ENCODE results near the gene USP31. TPM values are rescaled to one million over a fixed set of nuclear protein-coding genes. Genes with fewer than 3 reads are reported as not detected.

The USP31 gene
- total RNA-seq, 3 donors from 2014 or later (not counting 1 experiment from before 2014, with no cell fraction given): 6.1 to 6.6 (median 6.3) TPM

DNA sequence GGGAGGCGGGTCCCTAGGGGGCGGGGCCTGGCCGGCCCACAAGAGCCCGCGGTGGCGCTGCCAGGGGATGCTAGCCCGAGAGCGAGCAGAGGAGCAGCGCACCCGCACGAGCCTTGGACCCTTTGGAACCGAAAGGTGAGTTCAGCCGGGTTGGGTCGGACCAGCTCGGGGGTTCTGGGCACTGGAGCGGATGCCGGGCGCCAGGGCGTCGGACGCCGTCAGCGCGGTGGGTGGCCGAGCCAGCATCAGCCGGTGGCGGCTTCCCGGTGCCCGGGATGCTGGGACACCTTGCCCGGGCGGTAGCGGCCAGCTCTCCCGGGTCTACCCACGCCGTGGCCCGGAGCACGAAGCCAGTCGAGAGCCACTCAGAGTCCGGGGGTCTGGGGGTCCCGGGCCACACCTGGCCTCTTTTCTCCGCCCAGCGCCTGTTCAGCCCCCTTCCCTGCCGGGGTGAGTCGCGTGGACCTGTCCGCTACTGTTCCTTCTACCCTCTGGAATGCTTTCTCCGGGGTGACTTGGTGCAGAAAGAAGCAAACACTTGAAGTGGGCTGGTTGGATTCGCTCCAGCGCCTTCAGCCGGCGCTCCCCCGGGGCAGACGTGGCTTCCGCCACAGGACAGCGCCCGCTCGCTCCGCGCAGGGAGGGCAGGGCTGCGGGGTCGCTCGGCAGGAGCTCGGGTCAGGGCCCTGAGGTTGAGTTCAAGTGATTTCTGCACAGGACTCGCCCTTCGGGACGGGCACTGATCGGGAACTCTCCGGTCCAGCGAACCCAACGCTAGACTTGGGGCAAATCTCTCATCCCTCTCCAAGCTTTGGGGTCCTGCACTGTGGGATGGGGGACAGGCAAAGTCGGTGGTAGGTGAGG, 33.7 kb upstream of the USP31 start, which contains the start of gene SCNN1G:
SCNN1G (plus strand) TSS at position 67 of the 864 bp plus-strand sequence. CDS start 3,527 bp downstream, outside the sequence.
- Mint-ChIP-seq H3K9me3 (no peaks in the 10 kb centered on the region), H3K36me3 (no peaks in the 10 kb centered on the region), H3K27ac (no peak within 1 kb of the TSS), H3K27me3 (ENCODE audit: low read depth in 2 of 2) (peaks cover 50 to 71% of the 10 kb centered on the region in 2 donors), H3K4me3 (peak within 1 kb of the TSS; percentile 38), H3K4me1 (peaks cover 6 to 7% of the 10 kb centered on the region in 2 donors)
- Histone ChIP-seq H3K9me3 (ENCODE audit: control insufficient read depth, insufficient read depth, low read length) (no peaks in the 10 kb centered on the region), H3K36me3 (ENCODE audit: control insufficient read depth, insufficient read depth, low read length) (no peaks in the 10 kb centered on the region), H3K4me3 (ENCODE audit: low read length) (no peak within 1 kb of the TSS), H3K27me3 (ENCODE audit: control insufficient read depth, insufficient read depth, low read length) (peaks cover 23% of the 10 kb centered on the region), H3K27ac (ENCODE audit: low read length) (no peak within 1 kb of the TSS), H3K4me1 (ENCODE audit: control insufficient read depth, insufficient read depth, low read length) (peaks cover 11% of the 10 kb centered on the region)
- intact Hi-C loops (cut with micrococcal nuclease): loop anchor here (10.0 kb wide), 2 partner anchors 252 to 1322 kb away; no protein-coding TSS in a partner anchor
- TF ChIP-seq, protein P1, sequence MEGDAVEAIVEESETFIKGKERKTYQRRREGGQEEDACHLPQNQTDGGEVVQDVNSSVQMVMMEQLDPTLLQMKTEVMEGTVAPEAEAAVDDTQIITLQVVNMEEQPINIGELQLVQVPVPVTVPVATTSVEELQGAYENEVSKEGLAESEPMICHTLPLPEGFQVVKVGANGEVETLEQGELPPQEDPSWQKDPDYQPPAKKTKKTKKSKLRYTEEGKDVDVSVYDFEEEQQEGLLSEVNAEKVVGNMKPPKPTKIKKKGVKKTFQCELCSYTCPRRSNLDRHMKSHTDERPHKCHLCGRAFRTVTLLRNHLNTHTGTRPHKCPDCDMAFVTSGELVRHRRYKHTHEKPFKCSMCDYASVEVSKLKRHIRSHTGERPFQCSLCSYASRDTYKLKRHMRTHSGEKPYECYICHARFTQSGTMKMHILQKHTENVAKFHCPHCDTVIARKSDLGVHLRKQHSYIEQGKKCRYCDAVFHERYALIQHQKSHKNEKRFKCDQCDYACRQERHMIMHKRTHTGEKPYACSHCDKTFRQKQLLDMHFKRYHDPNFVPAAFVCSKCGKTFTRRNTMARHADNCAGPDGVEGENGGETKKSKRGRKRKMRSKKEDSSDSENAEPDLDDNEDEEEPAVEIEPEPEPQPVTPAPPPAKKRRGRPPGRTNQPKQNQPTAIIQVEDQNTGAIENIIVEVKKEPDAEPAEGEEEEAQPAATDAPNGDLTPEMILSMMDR (IDR thresholded peaks at IDR 0.05): peak; percentile 54
- 3% methylated on average over 69 of the region's 71 CpGs for WGBS (ENCODE audit: insufficient coverage)
- peak in 1 of 2 donors; percentile 9 for DNase-seq
- ATAC-seq: peak in 1 of 3 donors; percentile 16

DNA sequence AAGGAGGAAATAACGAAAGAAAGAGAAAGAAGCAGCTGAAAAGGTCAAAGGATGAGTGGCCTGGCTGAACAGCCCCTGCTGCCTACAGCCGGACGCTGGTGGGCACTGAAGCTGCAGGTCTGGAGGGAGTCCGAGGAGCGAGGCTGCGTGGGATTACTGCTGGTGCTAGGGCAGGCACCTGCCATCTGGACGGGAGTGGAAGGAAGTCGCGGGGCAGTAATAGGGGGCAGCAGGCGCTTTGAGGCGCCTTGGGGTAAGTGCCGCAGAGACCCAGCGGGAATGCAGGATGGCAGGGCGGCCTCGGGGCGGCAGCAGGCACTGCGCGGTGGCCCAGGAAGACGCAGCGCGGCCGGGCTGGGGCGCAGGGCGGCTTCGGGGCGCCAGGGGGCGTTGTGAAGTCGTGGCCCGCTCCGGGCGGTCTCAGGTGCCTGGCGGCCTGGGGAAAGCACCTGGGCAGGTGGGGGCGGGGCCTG, 33.0 kb upstream of the USP31 start:
- H3K4me3 ChIP-seq (ENCODE audit: low read length): no peak overlapping the region
- no peaks in the 10 kb centered on the region for H3K9me3 ChIP-seq (ENCODE audit: control insufficient read depth, insufficient read depth, low read length)
- Mint-ChIP-seq H3K4me1 (peaks cover 6 to 7% of the 10 kb centered on the region in 2 donors), H3K27ac (no peak overlapping the region), H3K9me3 (no peaks in the 10 kb centered on the region), H3K36me3 (no peaks in the 10 kb centered on the region), H3K27me3 (ENCODE audit: low read depth in 2 of 2) (peaks cover 44 to 78% of the 10 kb centered on the region in 2 donors), H3K4me3 (peak overlapping the region; percentile 38)
- H3K27me3 ChIP-seq (ENCODE audit: control insufficient read depth, insufficient read depth, low read length): peaks cover 23% of the 10 kb centered on the region
- intact Hi-C loops (cut with micrococcal nuclease): loop anchor here (10.0 kb wide), 2 partner anchors 253 to 1323 kb away; no protein-coding TSS in a partner anchor
- TF ChIP-seq, protein P1 (IDR thresholded peaks at IDR 0.05): peak; percentile 67
- no peaks in the 10 kb centered on the region for H3K36me3 ChIP-seq (ENCODE audit: control insufficient read depth, insufficient read depth, low read length)
- no peak overlapping the region for H3K27ac ChIP-seq (ENCODE audit: low read length)
- peaks cover 11% of the 10 kb centered on the region for H3K4me1 ChIP-seq (ENCODE audit: control insufficient read depth, insufficient read depth, low read length)
- DNase-seq (peak; percentile 57 to 83), ATAC-seq (peak; percentile 86 to 97 (median 97))
- WGBS (ENCODE audit: insufficient coverage): 4% methylated on average over 33 of the region's 33 CpGs

DNA sequence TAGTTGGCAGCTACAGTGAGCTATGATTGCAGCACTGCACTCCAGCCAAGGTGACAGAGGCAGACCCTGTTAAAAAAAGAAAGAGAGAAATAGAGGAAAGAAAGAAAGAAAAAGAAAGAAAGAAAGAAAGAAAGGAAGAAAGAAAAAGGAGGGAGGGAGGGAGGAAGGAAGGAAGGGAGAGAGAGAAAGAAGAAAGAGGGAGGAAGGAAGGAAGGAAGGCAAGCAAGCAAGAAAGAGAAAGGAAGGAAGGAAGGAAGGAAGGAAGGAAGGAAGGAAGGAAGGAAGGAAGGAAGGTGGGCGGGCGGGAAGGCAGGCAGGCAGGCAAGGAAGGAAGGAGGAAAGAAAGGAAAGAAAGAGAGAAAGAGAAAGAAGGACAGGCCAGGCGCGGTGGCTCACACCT, 32.3 kb upstream of the USP31 start:
- no peak overlapping the region for H3K4me3 Mint-ChIP-seq
- H3K27me3 Mint-ChIP-seq (ENCODE audit: low read depth in 2 of 2): peaks cover 41 to 78% of the 10 kb centered on the region in 2 donors
- 75% methylated on average over 4 of the region's 4 CpGs for WGBS (ENCODE audit: insufficient coverage)
- DNase-seq: no peak
- TF ChIP-seq, protein P1 (IDR thresholded peaks at IDR 0.05): no peak
- no peaks in the 10 kb centered on the region for H3K36me3 Mint-ChIP-seq
- no peaks in the 10 kb centered on the region for H3K9me3 ChIP-seq (ENCODE audit: control insufficient read depth, insufficient read depth, low read length)
- H3K4me1 ChIP-seq (ENCODE audit: control insufficient read depth, insufficient read depth, low read length): peaks cover 11% of the 10 kb centered on the region
- no peak for ATAC-seq
- intact Hi-C loops (cut with micrococcal nuclease): loop anchor here (10.0 kb wide), 2 partner anchors 253 to 1323 kb away; no protein-coding TSS in a partner anchor
- peaks cover 23% of the 10 kb centered on the region for H3K27me3 ChIP-seq (ENCODE audit: control insufficient read depth, insufficient read depth, low read length)
- H3K9me3 Mint-ChIP-seq: no peaks in the 10 kb centered on the region
- no peak overlapping the region for H3K27ac Mint-ChIP-seq
- no peak overlapping the region for H3K27ac ChIP-seq (ENCODE audit: low read length)
- H3K4me3 ChIP-seq (ENCODE audit: low read length): no peak overlapping the region
- peaks cover 6 to 7% of the 10 kb centered on the region in 2 donors for H3K4me1 Mint-ChIP-seq
- H3K36me3 ChIP-seq (ENCODE audit: control insufficient read depth, insufficient read depth, low read length): no peaks in the 10 kb centered on the region
